Erythroblast (primary cell): ENCODE measurements around the gene SLC1A5.

Source experiments
- GATA1 ChIP-seq: IDR thresholded peaks from 2 replicates; pipeline ENCODE4 v1.6.1; 2011; ENCODE audit warnings: low read depth, mild to moderate bottlenecking, control low read depth, low read length, moderate library complexity
- POLR2A ChIP-seq: IDR thresholded peaks from 2 replicates; pipeline ENCODE4 v1.6.1; 2011; ENCODE audit warnings: mild to moderate bottlenecking, low read length

- no peak for TF ChIP-seq GATA1
- no peak for TF ChIP-seq POLR2A
Observed at GRCh38 chr19:46737298-46737654, 51.1 kb downstream of the SLC1A5 start.
